Neural cell (in vitro differentiated cells): Measurements from ENCODE around the gene ASB18.

Source experiments
- EP300 ChIP-seq: fragments of 450-650 bp; conservative IDR thresholded peaks from 2 replicates; pipeline ENCODE4 v1.6.1; 2014; ENCODE audit warnings: antibody characterized with exemption, mild to moderate bottlenecking, moderate library complexity; ENCODE audit not compliant: poor library complexity, severe bottlenecking
- EZH2 ChIP-seq: fragments of 200-600, 300-800 bp; shearing (Covaris generic), sonication (generic); IDR thresholded peaks from 2 replicates; pipeline ENCODE4 v1.6.1; 2014; ENCODE audit warnings: antibody characterized with exemption, low read length, borderline replicate concordance, mild to moderate bottlenecking; ENCODE audit not compliant: insufficient read depth, poor library complexity, severe bottlenecking
- POLR2AphosphoS5 ChIP-seq: IDR thresholded peaks from 2 replicates; pipeline ENCODE4 v1.6.1; 2012
- TAF1 ChIP-seq: IDR thresholded peaks from 2 replicates; pipeline ENCODE4 v1.6.1; 2012; ENCODE audit warnings: low read depth
- TF ChIP-seq, protein P1 (sequence below): fragments of 450-650 bp; IDR thresholded peaks from 2 replicates; pipeline ENCODE4 v1.5.1; 2014; ENCODE audit warnings: antibody characterized with exemption, mild to moderate bottlenecking, moderate library complexity; ENCODE audit not compliant: poor library complexity, severe bottlenecking

DNA sequence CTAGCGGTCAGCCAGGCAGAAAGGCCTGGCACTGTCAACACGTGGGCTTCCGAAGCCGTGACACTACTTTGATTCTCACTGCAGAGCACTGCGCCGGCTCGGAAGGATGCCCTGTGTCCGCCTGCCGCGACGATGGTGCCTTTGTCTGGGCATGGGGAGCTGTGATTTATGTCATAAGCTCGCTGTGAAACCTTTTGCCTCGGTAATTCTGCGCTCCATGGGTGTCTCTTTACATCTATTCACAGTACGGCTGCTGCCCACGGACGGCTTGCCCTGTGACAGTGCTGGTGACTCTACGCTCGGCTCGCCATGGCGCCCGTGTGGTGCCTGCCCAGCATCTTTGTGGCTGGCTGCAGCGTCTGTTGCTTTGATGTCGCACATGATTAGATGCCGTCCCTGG is 52.9 kb downstream of the ASB18 start:
- TF ChIP-seq, protein P1, sequence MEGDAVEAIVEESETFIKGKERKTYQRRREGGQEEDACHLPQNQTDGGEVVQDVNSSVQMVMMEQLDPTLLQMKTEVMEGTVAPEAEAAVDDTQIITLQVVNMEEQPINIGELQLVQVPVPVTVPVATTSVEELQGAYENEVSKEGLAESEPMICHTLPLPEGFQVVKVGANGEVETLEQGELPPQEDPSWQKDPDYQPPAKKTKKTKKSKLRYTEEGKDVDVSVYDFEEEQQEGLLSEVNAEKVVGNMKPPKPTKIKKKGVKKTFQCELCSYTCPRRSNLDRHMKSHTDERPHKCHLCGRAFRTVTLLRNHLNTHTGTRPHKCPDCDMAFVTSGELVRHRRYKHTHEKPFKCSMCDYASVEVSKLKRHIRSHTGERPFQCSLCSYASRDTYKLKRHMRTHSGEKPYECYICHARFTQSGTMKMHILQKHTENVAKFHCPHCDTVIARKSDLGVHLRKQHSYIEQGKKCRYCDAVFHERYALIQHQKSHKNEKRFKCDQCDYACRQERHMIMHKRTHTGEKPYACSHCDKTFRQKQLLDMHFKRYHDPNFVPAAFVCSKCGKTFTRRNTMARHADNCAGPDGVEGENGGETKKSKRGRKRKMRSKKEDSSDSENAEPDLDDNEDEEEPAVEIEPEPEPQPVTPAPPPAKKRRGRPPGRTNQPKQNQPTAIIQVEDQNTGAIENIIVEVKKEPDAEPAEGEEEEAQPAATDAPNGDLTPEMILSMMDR = no peak
- no peak for TF ChIP-seq EP300
- no peak for TF ChIP-seq POLR2AphosphoS5
- TF ChIP-seq EZH2 = no peak
- no peak for TF ChIP-seq TAF1
